ENCODE results near the gene CLDN12. TPM values are rescaled to one million over a fixed set of nuclear protein-coding genes. Genes with fewer than 3 reads are reported as not detected.

The CLDN12 gene
- total RNA-seq, 4 donors from 2014 or later = 17.6 to 33.6 (median 20.1) TPM

GRCh38 chr7:90390926-90391325, 12.3 kb upstream of the CLDN12 start:
- Histone ChIP-seq H3K4me1 (no peaks in the 10 kb centered on the region), H3K9me3 (no peaks in the 10 kb centered on the region), H3K27me3 (no peaks in the 10 kb centered on the region), H3K4me3 (no peak overlapping the region), H3K36me3 (peaks cover under 1 to 18% (median 7%) of the 10 kb centered on the region in 4 donors), H3K27ac (replicated peaks in 1 of 4) (no peak overlapping the region)
- TF ChIP-seq, protein P1, sequence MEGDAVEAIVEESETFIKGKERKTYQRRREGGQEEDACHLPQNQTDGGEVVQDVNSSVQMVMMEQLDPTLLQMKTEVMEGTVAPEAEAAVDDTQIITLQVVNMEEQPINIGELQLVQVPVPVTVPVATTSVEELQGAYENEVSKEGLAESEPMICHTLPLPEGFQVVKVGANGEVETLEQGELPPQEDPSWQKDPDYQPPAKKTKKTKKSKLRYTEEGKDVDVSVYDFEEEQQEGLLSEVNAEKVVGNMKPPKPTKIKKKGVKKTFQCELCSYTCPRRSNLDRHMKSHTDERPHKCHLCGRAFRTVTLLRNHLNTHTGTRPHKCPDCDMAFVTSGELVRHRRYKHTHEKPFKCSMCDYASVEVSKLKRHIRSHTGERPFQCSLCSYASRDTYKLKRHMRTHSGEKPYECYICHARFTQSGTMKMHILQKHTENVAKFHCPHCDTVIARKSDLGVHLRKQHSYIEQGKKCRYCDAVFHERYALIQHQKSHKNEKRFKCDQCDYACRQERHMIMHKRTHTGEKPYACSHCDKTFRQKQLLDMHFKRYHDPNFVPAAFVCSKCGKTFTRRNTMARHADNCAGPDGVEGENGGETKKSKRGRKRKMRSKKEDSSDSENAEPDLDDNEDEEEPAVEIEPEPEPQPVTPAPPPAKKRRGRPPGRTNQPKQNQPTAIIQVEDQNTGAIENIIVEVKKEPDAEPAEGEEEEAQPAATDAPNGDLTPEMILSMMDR (IDR thresholded peaks at IDR 0.05) = no peak
- TF ChIP-seq POLR2A (IDR thresholded peaks at IDR 0.05; ENCODE audit: low read depth) (no peak), EP300 (IDR thresholded peaks at IDR 0.05) (no peak), POLR2AphosphoS5 (IDR thresholded peaks at IDR 0.05) (no peak)
- DNase-seq (ENCODE audit: extremely low spot score) = no peak
- intact Hi-C loops (cut with DNase I) = no loop called here

DNA sequence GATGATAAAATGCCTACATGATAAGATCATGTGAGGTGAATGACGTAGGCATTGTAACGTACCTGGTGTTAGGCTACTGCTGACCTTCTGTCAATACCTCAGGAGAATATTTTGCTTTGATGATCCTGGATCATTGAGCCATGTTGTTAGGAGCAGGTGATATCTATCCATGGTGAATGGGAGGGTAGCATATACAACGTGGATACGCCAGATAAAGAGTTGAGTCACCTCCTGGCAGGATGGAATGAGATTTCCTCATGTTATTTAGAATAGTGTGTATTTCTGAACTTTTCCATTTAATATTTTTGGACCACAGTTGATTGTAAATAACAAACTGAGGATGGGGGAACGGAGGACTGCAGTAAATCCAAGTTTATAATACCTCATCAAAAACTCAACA, 11.8 kb upstream of the CLDN12 start:
- Histone ChIP-seq H3K4me1 (no peaks in the 10 kb centered on the region), H3K4me3 (no peak overlapping the region), H3K36me3 (peaks cover 0 to 12% (median 4%) of the 10 kb centered on the region in 4 donors), H3K27me3 (no peaks in the 10 kb centered on the region), H3K9me3 (no peaks in the 10 kb centered on the region), H3K27ac (replicated peaks in 1 of 4) (no peak overlapping the region)
- no peak for DNase-seq (ENCODE audit: extremely low spot score)
- TF ChIP-seq, protein P1 (IDR thresholded peaks at IDR 0.05) = no peak
- TF ChIP-seq POLR2A (IDR thresholded peaks at IDR 0.05; ENCODE audit: low read depth) (no peak), POLR2AphosphoS5 (IDR thresholded peaks at IDR 0.05) (no peak), EP300 (IDR thresholded peaks at IDR 0.05) (no peak)
- 92% methylated on average over 5 of the region's 5 CpGs for WGBS
- intact Hi-C loops (cut with DNase I) = no loop called here

DNA sequence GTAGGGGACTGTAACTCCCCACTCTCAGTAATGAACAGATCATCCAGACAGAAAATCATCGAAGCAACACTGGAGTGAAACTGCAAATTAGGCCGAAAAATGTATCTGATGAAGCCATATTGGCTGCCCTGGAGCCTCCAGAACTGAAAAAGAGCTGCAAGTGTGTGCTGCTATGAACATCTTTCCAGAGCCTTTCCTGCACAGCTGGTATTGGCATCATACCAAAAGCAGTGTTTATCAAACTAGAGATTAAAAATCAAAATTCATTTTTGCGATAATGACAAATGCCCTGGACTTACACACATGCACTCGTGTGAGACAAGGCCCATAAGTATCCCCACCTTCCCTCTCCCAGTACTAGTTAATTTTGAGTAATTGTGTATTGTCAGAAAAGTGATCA, 6.8 kb upstream of the CLDN12 start:
- Histone ChIP-seq H3K4me1 (no peaks in the 10 kb centered on the region), H3K27me3 (no peaks in the 10 kb centered on the region), H3K27ac (replicated peaks in 1 of 4) (no peak overlapping the region), H3K9me3 (peaks cover 0 to 9% (median 3%) of the 10 kb centered on the region in 4 donors), H3K4me3 (no peak overlapping the region), H3K36me3 (no peaks in the 10 kb centered on the region)
- 91% methylated on average over 4 of the region's 4 CpGs for WGBS
- no peak for TF ChIP-seq EP300 (IDR thresholded peaks at IDR 0.05)
- TF ChIP-seq POLR2A (IDR thresholded peaks at IDR 0.05; ENCODE audit: low read depth) = no peak
- TF ChIP-seq, protein P1 (IDR thresholded peaks at IDR 0.05) = no peak
- TF ChIP-seq POLR2AphosphoS5 (IDR thresholded peaks at IDR 0.05) = no peak
- intact Hi-C loops (cut with DNase I) = no loop called here
- no peak for DNase-seq (ENCODE audit: extremely low spot score)

DNA sequence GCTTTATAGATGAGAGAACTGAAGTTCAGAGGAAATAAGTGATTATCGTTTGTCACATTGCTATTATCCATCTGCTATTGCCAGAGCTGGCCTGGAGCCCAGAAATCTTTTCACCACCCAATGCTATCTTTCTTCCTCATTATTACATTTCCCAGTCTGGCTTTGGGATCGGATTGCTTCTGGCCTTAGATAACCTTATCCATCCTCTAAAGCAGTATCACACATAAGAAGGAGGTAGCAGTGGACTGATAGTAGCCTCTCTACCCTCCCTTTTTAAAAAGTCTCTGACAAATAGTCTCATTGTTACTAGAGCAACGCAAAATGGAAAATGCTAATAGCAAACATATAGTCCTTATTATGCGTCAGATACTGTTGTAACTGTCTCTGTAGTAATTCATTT, 1.3 kb upstream of the CLDN12 start:
- intact Hi-C loops (cut with DNase I) = loop anchor here (5.0 kb wide), 1 partner anchor 55 kb away; the partner anchor contains the start of gene GTPBP10
- no peak overlapping the region for H3K4me3 ChIP-seq
- H3K4me1 ChIP-seq = peaks cover 12 to 21% (median 17%) of the 10 kb centered on the region in 4 donors
- H3K9me3 ChIP-seq = peaks cover 0 to 9% (median 3%) of the 10 kb centered on the region in 4 donors
- DNase-seq (ENCODE audit: extremely low spot score) = no peak
- H3K27me3 ChIP-seq = no peaks in the 10 kb centered on the region
- H3K27ac ChIP-seq (replicated peaks in 1 of 4) = no peak overlapping the region
- WGBS = 40% methylated on average over 4 of the region's 4 CpGs
- H3K36me3 ChIP-seq = peaks cover 0 to 15% (median 8%) of the 10 kb centered on the region in 4 donors
- TF ChIP-seq EP300 (IDR thresholded peaks at IDR 0.05) (no peak), POLR2AphosphoS5 (IDR thresholded peaks at IDR 0.05) (no peak), POLR2A (IDR thresholded peaks at IDR 0.05; ENCODE audit: low read depth) (no peak)
- TF ChIP-seq, protein P1 (IDR thresholded peaks at IDR 0.05) = no peak

- WGBS = 45% methylated on average over 1 of the region's 1 CpG
- intact Hi-C loops (cut with DNase I) = loop anchor here (5.0 kb wide), 1 partner anchor 55 kb away; the partner anchor contains the start of gene GTPBP10
- TF ChIP-seq POLR2A (IDR thresholded peaks at IDR 0.05; ENCODE audit: low read depth) = no peak
- TF ChIP-seq EP300 (IDR thresholded peaks at IDR 0.05) = no peak
- TF ChIP-seq POLR2AphosphoS5 (IDR thresholded peaks at IDR 0.05) = no peak
- TF ChIP-seq, protein P1 (IDR thresholded peaks at IDR 0.05) = no peak
- Histone ChIP-seq H3K4me1 (peaks cover 12 to 21% (median 18%) of the 10 kb centered on the region in 4 donors), H3K27ac (replicated peaks in 1 of 4) (peak overlapping the region; percentile 86 to 93 (median 90)), H3K36me3 (peaks cover 5 to 23% (median 12%) of the 10 kb centered on the region in 4 donors), H3K4me3 (peak overlapping the region; percentile 59 to 74 (median 70)), H3K9me3 (peaks cover 0 to 9% (median 3%) of the 10 kb centered on the region in 4 donors), H3K27me3 (no peaks in the 10 kb centered on the region)
- DNase-seq (ENCODE audit: extremely low spot score) = no peak
Measured at GRCh38 chr7:90402785-90403173, 482 bp upstream of the CLDN12 start.
